NCI-H2107 treated with DMSO at 0.1 percent for 48 hours (cell line): ENCODE measurements around the gene SLC24A5.

Experiments used
- DNase-seq: peaks from one replicate; lab custom pipeline; 2025; ENCODE audit not compliant: unreplicated experiment; lab: John Stamatoyannopoulos, UW

Gene SLC24A5

DNA sequence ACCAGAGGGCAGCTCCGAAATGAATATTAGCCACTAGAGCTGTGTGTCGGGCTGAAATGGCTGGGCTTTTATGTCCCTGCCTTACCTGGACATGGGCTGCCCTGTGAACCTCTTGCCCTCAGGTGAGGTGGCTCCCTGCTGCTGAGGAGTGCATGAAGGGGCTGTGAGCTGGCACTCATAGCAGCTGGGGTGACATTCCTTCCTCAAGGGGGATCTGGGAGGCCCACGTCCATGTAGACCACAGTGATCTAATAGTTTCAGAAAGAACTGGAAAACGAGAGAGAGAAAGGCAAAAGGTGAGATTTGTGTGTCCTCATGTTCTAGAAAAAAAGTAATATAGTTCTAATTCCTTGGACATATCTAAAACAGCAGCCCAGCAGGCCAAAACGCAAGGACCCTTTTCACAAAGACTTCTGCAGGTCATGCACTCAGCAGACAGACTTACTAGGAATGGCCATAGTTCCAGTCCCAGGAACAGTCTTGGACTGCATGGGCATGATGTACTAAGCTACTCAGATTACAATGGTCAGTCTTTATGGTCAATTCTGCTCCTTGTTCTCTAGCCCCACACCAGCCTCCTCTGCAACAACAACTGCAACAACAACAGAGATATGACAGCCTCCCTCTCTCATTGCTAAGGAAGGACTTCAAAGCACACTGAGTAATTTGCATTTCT is 10.8 kb upstream of the SLC24A5 start:
- no peak for DNase-seq

- no peak for DNase-seq
Observed at GRCh38 chr15:48112242-48112641, 8.5 kb upstream of the SLC24A5 start.

GRCh38 chr15:48119277-48119676 is 1.5 kb upstream of the SLC24A5 start:
- DNase-seq, result no peak

- no peak for DNase-seq
Observed at GRCh38 chr15:48121849-48122248, 1.1 kb downstream of the SLC24A5 start.

- DNase-seq, result no peak
Observed at GRCh38 chr15:48126667-48127355, 6.0 kb downstream of the SLC24A5 start.

- no peak for DNase-seq
Observed at GRCh38 chr15:48131324-48131723, 10.5 kb downstream of the SLC24A5 start.

DNA sequence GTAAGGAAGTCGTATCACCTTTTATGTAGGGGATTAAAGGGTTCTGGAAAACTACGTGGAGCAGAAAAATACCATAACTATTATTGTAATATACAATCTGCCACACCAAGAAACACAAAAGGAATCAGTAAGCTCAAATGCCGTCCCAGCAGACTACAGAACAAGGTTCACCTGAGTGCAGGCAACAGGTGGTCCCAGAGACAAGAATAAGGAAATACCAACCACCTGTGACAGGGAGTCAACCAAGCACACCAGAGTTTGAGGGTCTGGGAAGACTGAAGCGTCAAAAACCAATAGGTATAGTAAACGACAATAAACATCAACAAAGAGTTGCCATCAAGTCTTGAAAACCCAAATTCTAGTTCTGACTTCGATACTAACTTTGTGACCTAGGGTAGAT is 12.1 kb downstream of the SLC24A5 start:
- no peak for DNase-seq

DNA sequence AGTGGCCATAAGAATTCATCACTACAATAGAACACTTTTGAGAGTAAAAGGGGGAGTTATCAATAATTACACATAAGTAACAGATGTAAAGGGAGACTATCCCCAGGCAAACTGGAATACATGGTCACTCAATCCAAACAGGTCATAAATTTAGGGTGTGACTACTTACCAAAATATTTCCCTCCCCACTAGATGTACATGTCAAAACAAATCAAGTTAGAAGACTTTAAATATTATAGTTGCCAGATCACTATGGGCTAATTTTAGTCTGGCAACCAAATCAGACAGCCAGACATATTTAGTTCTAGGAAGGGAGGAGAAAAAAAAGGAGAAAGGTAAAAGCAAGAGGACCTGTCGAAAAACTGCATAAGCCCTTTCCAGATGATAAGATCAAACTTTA is 23.1 kb downstream of the SLC24A5 start:
- DNase-seq, result no peak

DNA sequence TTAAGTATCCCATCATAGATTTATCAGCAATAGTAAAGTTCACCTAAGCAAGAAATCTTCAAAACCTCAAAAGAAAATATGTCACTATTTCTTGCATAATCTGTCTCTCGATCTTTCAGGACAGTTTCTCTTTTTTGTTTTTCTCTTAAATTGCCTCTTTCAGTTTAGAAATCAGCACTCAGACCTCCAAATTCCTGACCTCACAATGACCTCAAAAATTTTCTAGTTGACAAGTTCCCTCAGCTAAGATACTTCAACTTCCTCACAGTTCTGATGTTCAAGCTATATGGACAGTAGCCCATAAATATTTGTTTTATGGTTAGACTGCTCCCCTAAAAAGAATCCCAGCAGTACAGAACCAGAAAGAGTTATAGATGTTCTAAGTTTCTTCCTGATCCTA is 24.1 kb downstream of the SLC24A5 start:
- DNase-seq, result no peak

DNA sequence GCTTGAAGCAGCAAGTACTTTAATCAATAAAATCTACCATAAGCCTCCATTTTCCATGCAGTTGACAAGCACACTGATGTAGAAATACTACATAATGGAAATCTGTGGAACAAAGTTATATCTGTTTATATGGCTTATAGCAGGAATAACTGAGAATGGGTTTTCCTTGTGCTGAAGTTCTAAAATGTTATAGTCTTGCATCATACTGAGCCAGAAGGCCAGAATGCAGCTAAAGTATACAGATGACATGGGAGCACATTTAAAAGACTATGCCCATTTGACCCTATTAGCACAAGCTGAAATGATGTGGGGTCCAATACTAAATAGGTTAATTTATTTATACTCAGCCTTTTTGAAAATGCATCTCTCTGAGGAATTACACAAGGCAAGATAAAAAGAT is 25.1 kb downstream of the SLC24A5 start:
- DNase-seq, result no peak

DNA sequence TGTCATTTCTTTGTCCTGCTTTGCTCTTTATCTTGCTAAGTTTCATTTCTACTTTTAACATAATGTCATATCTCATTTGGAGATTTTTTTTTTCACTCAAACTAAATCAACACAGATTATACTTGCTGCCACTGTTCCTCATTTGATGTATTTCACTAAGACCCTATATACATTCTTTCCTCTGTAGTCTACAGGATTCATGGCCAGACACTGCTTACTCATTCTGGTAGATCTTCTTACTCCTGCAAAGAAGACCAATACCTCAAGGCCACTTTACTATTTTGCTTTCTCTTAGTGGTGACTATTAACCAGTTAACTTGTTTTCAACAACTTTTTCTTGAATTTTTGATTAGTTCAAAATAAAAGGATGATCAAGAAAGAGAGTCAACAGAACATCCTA is 26.6 kb downstream of the SLC24A5 start:
- no peak for DNase-seq

- DNase-seq, result no peak
Observed at GRCh38 chr15:48149858-48150257, 29.1 kb downstream of the SLC24A5 start.

- DNase-seq, result no peak
Observed at GRCh38 chr15:48153526-48153925, 32.7 kb downstream of the SLC24A5 start.

- DNase-seq, result no peak
Observed at GRCh38 chr15:48168616-48169015, 47.8 kb downstream of the SLC24A5 start.

DNA sequence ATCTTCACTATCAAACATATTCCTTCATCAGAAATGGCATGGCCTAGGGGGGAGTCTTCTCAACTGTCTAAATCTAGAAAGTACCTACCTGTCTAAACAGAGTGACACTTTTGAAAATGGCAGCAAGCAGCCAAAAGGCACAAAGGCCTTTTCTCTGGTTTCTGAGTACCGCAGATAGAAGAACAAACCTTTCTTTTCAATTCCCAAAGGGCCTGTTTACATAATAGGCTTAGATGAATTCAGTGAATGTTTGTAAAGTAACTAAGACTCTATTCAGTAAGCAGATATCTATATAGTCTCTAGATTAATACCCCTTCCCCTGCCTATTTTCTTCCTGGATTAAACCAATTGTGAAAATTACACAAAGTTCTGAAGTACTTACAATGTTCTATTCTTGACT is 50.2 kb downstream of the SLC24A5 start:
- peak; percentile 10 for DNase-seq

GRCh38 chr15:48175126-48175525 is 54.3 kb downstream of the SLC24A5 start:
- no peak for DNase-seq

- DNase-seq, result no peak
Observed at GRCh38 chr15:48176112-48176511, 55.3 kb downstream of the SLC24A5 start.

DNA sequence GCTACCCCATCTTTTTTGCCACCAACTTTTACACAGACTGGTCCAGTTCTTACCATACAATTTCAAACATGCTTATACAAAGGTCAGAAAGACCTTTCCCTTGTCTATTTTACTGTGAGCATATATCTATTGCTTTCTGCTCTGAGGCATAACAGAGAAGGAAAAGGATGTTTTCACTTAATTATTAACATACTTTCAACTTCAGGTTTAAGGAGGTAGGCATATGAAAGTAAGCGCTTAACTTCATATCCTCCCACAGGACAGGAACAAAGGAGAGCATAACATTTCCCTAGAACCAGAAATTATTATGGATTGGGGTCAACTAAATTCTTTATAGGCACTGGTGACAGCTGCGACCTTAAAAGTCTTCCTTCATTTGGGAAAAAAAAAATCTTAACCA is 56.2 kb downstream of the SLC24A5 start:
- no peak for DNase-seq

DNA sequence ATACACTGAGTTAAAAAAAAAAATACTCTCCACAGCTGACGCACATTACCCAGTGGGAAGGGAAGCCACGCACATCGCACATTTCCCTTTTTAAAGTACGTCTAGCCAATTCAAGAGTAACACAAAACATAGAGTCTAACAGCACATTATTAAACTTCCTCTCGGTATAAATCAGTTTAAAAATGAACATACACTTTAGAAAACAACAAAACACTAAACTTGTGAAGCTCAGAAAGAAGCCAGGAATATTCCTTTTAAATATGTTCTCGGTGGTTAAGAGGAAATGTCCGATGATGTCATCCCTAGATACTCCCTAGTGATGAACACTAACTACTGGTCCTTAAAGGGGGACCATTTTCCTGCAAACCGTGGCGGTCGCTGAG is 56.6 kb downstream of the SLC24A5 start:
- DNase-seq, result peak; percentile 37

DNA sequence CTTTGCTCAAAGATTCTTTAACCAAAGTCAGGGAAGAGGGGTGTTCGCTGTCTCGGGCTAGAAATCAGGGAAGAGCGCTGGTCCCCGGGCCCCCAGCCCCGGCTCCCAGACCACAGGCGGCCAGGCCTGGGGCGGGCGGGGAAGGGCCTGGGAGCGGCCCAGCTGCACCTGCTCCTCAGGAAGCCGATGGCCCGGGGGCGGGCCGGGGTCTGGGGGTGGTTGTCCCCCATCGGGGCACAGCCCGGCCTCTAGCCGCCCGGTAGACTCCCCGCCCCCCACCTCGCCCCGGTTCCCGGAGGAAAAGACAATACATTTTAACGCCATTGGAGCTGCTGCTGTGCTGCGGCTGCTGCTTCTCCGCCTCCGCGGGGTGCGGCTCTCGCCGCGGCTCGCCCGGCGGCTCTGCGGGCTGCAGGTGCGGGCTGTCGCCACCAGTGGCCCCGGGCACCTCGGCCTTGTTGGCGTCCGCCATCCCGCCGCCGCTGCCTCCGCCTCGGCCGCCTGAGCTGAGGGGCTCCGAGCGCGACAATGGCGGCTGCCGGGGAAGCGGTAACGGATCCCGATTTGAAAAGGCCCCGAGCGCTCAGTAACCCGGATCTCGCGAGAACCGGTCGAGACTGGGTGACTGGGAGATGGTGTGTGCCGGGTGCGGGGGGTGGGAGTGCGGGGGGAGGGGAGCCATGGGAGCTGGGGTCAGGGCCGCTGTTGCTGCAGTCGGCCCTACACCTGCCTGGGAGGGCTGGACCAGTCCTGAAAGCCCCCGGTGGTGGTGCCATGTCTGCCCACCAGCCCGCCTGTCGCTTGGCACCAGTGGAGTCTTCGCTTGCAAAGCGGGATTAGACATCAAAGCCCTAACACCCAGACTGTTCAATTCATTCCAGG is 57.2 kb downstream of the SLC24A5 start, which contains the start of gene MYEF2:
MYEF2 (minus strand) TSS at position 530 of the 882 bp plus-strand sequence; CDS start at position 472, 58 bp downstream.
- peak; percentile 24 for DNase-seq

DNA sequence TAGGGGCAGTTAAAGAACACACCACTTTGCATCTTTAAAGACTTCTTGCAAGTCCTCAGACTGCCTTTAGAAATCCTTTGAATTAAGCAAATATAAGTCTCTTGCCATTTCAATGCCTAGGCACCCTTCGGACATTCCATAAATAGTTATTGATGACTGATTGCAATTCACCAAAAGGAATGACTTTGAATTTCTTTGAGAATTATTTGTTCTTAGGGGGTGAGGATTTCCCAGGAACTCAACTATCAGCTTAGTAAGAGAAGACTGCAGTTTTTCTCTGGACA is 57.8 kb downstream of the SLC24A5 start:
- no peak for DNase-seq

DNA sequence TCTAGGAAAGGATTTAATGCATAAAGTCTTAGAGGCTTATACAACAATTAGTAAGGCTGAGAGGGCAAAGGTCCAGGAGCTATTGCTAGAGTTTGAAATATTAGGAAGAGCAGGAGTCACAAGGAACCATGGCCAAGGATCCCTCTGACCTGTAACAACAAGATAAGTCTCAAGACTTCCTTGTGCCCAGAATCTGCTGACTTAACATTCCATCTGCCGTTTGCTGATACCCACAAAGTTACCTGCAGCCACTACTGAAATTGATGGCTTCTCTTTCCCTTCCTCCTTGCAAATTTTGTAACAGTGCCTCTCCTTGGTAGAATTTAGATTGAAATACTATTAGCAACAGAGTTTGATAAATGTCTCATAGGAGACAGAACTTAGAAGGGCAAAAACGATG is 62.0 kb downstream of the SLC24A5 start:
- DNase-seq, result no peak
